Thyroid gland (tissue), 4 donors: ENCODE results near the gene DPY19L1.
"Not testable (repeated sequence)": the region's sequence is repeated elsewhere in the genome, so short reads cannot be mapped to it uniquely, and the experiment has no call there.

Source experiments
- CTCF ChIP-seq, 6 experiments: fragments of 200-600 bp in 3 of 6; fragments of 450-650 bp in 3 of 6; sonication (generic) in 3 of 6; IDR thresholded peaks; one replicate each; pipeline ENCODE4 v1.5.1; 2016 to 2019; ENCODE audit warnings: antibody characterized with exemption in 6 of 6, mild to moderate bottlenecking in 2 of 6, inconsistent platforms in 1 of 6, moderate library complexity in 1 of 6
- POLR2A ChIP-seq, 2 donors: fragments of 450-650 bp; IDR thresholded peaks; one replicate each; pipeline ENCODE4 v1.6.1; 2017; ENCODE audit warnings: antibody characterized with exemption in 2 of 2, mild to moderate bottlenecking in 2 of 2, moderate library complexity in 1 of 2

GRCh38 chr7:34929783-34930182, 107.5 kb downstream of the DPY19L1 start:
- TF ChIP-seq CTCF, POLR2A (IDR thresholded peaks at IDR 0.05): not testable (repeated sequence)
